NCI-H460 (cell line): ENCODE data around the gene GABRR1. TPM values are rescaled to one million over a fixed set of nuclear protein-coding genes. Genes with fewer than 3 reads are reported as not detected.

ENCODE experiments used
- DNase-seq: peaks from one replicate; pipeline ENCODE4 v3.0.0-alpha.2; 2016; ENCODE audit warnings: low read depth; ENCODE audit errors: extremely low read depth
- total RNA-seq: library from RNA; depleted of rRNA; stranded (reverse); fragments of >200 nt; shearing (Covaris generic); gene quantifications from 2 replicates; pipeline ENCODE4 v1.2.3, GENCODE V29; 2014

Gene GABRR1
- total RNA-seq, 1 experiment from 2014 or later: not detected

DNA sequence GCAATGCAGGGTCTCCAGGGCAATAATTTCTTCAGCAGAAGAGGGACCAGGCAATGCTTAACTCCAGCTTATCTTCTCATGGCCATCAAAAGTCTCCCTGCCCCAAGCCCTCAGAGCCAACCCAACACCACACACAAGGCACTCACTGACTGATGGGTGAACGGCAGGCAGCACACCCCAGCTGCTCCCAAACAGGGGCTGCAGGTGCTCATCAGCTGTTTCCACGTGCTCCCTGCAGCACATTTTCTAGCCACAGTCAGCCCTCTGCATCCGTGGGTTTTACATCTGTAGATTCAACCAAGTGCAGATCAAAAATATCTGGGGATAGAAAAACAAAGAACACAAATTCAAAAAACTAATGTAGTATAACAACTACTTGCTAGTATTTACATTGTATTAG is 4.0 kb upstream of the GABRR1 start:
- DNase-seq: no peak

DNA sequence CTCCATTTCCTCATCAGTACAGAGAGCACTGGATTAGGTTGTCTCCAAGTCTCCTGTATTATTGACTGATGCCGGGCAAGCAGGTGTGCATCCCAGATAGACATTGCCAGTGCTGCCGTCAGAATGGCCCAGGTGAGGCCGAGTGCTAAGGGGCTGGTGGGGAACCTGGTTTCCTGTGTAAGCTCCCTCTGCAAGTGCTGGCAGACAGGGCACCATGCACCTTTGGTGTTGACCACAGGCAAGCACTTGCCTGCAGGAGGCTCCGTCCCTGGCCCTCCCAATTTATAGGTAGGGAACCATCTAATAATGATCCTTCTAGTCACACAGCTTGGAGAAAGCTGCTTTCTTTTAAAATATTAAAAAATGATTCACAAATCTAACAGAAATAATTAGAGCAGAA is 747 bp downstream of the GABRR1 start:
- no peak for DNase-seq

DNA sequence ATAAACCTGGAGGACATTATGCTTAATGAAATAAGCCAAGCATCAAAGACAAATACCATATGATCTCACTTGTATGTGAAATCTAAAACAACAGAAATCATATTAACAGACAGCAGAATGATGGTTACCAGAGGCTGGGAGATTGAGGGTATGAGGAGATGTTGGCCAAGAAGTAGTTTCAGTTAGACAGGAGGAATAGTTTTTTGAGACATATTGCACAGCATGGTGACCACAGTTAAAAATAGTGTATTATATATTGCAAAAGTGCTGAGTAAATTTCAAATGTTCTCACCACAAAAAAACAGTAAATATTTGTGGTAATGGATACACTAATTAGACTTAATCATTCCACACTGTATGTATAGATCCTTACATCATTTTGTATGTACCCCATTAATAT is 1.8 kb downstream of the GABRR1 start:
- no peak for DNase-seq

DNA sequence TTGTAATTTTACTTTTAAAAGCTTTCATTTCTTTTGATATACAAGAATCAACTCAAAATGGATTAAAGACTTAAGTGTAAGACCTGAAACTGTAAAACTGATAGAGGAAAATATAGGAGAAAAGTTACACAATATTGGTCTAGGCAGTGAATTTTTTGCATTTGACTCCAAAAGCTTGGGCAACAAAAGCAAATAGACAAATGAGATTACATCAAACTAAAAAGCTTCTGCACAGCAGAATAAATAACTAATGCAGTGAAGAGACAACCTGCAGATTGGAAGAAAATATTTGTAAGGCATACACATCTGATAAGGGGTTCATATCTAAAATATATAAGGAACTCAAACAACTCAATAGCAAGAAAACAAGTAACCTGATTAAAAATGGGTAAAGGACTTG is 3.0 kb downstream of the GABRR1 start:
- DNase-seq: no peak

DNA sequence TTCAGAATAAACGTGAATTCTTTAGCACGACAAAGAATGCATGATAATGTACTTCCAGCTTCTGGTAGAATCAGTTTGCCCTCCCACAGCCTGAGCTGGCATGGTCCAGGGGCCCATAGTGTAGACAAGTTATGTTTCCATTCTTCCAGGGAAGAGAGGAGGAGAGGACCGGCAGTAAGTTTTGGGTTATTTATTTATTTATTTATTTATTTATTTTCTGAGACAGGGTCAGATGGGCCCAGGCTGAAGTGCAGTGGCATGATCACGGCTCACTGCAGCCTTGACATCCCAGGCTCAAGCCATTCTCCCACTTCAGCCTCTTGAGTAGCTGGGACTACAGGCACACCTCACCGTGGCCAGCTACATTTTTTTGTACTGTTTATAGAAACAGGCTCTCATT is 4.7 kb downstream of the GABRR1 start:
- DNase-seq: no peak

DNA sequence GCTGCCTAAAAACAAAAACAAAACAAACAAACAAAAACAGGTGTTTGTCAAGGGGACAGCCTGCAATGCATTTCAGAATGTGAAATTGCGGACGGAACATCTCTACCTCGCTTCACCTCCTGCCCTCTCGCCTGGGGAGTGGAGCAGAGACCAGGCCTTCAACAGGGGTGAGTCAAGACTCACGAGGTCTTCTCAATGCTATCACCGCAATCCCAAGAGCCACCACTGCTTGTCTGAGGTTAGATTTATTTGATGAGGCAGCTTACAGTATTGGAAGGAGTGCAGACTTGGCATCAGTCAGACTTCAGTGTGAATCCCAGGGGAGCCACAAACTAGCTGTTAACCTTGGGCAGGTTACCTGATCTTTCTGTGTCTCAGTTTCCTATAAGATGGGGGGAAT is 7.7 kb downstream of the GABRR1 start:
- no peak for DNase-seq

DNA sequence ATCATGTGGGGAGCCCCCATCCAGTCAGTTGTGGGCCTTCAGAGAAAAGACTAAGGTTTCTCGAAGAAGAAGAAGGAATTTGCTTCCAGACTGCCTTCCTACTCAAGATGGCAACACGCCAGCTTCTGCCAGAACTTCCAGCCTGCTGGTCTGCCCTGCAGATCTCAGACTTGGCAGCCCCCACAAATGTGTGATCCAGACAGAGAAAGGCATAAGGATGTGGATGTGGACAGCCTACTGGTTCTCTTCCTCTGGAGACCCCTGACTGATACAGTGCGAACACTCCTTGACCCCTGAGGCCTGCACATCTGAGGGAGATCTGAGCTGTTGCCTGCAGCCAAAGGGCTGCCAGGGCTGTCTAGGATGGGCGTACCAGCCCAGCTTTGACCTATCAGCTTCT is 8.6 kb downstream of the GABRR1 start:
- no peak for DNase-seq

DNA sequence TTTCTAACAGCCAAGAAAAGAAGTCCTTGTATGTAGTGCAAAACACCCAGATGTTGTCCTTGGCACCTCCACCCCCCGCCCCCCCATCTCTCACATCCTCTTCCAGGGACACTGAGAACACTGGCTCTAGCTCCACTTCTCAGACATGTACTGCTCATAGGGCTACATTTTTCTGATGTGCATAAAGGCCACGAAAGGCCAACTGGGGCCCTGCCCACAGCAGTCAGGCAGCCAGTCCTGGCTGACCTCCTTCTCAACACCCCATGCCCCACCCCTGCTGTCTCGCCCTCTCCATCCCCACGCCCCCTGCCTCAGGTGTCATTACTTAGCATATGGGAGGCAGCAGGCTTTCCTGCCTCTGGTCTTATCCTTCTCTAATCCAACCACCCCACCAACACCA is 11.3 kb downstream of the GABRR1 start:
- no peak for DNase-seq

DNA sequence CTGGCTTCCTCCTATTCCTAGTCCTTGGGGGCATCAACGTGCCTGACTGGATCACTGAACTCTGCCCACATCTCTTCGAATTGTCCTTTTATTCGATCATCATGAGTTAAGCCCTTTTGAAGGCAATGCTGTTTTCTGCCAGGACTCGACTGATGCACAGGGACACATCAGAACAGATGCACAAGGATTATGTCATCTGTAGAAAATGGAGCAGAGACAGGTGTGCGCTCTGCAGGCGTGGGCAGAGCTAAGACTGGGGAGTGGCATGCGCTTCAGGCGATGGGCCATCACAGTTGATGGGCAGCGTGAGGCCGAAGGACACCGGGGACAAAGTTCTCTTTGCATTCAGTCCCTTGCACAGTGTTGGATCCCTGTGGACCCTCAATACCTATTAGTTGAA is 13.1 kb downstream of the GABRR1 start:
- no peak for DNase-seq

DNA sequence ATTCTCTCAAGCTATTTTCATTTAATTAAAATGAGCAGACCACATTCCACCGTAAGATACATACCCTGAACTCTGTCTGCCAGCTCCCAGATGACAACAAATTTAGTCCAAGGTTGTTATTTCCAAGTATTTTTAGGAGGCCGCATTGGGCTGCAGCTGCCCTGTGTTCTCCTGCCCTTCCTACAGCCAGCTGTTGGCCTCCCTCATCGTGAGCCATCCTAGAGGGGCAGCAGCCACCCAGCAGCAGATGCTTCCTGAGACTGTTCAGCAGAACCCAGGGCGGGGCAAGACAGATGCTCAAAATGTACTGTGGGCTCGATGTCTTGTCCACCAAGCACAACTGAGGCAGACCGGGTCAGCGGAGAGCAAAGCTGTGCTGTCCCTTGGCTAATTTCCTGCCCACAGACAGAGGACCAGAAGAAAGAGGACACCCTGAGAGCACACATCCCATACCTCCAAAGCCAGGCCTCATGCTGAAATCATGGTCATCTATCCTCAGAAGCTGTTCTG is 16.4 kb downstream of the GABRR1 start:
- no peak for DNase-seq

DNA sequence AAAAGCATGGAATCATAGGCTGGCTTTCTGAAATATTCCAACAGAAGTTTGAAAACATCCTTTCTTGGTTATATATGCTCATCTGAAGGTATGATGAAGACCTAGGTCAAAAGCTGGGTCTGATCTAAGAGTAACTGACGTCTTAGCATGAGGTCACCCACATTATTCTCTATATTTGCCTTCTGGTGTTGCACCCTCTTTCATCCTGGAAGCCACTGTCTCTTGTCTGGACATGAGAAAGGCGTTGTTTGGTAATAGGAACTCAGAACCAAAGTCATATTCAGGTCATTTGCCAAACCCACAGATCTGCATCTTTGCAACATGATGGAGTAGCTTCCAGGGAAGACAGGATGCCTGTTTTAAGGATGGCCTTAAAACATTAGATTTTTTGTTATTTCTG is 17.6 kb downstream of the GABRR1 start:
- no peak for DNase-seq

DNA sequence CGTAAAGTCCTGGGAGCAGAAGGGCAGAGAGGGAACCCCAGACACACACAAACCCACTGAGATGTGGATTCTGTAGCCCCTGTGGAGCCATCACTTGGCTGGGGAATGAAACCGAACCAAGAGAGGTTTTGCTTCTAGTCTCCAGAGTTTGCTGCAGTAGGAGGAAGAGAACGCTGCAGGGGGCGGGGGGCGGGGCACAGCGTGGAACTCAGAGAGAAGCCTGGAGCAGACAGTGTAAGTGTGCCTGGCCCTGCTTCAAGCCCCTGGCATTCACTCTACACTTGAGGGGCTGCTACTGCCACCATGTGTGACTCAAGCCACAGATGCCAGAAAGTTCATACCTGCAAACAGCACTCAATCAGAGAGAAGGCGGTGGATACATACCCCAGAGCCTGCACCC is 18.9 kb downstream of the GABRR1 start:
- no peak for DNase-seq

DNA sequence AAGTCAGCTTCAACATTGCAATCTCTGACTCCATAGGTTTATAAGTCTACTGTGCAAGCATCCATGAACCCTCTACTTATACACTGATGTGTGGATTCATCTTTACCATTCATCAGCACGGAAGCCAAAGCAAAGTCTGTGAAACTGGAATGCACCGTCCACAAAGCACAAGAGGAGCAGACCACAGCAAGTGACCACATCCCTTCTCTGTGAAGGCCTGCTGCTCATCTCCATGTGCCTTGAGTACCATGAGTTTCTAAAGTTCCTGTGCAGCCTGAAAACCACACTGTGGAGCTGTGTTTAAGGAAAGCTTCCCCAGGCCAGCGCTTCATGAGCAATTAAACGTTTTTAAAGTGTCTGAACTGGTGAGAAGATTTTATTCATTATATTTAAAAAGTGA is 20.0 kb downstream of the GABRR1 start:
- DNase-seq: no peak

DNA sequence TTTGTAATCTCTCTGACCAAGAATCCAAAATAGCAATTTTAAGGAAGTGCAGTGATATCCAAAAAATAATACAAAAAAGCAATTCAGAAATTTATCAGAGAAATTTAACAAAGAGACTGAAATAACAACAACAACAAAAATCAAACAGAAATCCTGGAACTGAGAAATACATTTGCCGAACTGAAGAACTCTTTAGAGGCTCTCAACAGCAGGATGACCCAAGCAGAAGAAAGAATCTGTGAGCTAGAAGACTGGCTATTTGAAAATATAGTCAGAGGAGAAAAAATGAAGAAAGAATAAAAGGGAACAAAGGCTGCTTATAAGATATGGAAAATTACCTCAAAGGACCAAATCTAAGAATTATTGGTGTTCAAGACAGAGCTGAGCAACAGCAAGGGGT is 22.6 kb downstream of the GABRR1 start:
- no peak for DNase-seq

DNA sequence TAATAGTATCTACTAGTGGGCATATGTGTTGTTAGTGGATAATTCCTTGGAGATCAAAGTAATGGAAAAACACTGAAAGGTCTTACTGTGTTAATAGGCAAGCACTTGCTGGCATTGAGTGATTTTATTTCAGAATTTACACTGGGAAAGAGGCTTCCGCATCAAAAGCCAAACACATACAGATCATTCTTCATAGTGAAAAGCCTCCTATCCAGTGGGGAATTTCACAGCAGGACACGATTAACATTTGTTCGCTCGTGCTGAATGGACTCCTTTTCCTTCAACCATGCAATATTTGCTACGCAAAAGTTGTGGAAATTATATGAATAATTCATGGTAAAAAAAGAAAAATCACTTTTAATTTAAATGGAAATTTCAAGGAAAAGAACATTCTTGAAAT is 26.4 kb downstream of the GABRR1 start:
- no peak for DNase-seq

DNA sequence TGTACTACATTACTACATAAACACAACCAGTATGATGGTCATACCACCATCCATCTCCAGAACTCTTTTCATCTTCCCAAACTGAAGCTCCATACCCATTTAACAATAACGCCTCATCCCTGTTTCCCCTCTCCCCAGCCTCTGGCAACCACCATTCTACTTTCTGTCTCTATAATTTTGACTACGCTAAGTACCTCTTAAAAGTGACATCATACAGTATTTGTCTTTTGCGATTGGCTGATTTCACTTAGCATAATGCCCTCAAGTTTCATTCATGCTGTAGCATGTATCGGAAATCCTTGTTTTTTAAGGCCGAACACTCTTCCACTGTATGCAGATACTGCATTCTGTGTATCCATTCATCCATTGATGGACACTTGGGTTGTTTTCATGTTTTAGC is 29.7 kb downstream of the GABRR1 start:
- DNase-seq: no peak

DNA sequence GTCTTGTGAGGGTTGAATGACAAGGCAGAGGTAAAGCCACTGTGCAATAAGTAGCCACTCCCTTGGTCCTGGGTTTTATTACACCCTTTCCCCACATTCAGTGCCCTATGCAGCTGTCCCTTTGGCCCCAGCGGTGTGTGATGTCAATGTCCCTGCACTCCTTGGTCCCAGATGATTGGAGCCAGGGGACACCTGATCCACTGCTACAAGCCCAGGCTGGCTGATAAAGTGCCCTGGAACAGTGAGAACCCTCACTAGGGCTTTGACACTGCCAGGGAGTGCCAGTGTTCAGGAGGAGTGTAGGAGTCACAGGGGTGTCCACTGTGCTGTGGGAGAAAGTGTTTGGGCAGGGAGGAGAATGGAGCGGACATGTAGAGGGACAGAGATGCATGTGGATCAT is 30.4 kb downstream of the GABRR1 start:
- no peak for DNase-seq

DNA sequence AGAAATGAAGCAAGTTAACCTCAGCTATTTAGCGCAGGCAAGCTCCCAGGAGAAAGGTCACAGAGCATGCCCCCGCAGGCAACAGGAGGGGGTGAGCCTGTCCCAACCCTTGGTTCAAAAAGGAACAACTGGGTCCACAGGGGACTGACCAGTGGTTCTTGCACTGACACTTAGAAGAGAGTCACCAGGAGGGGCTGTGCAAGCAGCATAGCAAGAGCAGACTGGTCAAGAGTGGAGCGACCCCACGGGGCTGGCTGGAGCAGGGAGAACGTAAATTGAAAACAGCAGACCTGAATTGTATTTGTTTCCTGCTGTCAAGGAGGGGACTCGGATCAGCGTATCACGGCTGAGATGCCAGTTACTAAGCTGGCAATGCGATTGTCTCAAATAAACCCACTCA is 32.8 kb downstream of the GABRR1 start:
- DNase-seq: no peak

DNA sequence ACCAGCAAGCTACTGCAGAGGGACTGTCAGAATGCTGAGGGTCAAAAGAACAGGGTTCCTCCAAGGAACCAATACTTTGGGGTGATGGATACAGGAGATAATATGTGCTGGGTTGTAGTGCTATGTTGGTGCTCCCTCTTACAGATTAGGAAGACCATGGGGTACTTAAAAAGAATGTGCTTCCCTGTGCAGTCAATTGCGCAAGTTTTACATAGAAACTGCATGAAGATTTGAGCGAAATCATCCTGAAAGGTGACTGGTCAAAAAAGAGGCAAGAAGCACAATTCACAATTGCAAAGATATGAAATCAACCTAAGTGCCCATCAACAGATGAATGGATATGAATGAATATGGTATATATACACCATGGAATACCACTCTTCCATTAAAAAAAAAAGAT is 33.9 kb downstream of the GABRR1 start:
- no peak for DNase-seq

DNA sequence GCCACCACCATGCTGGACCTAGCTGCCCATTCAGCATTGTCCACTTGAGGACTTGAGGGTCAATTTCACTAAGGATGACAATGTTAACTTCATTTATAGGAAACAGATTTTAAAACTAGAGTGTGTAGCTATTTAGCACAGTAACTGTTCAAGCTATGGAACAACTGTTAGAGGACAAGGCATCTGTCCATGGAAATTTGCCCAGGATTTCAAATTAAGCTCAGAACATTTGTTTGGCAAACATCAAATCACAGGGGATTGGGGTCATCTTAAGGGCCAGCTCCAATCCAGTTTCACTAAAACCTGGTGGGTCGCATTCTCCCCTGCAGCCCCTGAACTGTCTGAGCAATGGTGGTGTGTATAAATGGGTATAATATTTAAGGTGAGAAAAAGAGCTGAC is 36.2 kb downstream of the GABRR1 start:
- no peak for DNase-seq

DNA sequence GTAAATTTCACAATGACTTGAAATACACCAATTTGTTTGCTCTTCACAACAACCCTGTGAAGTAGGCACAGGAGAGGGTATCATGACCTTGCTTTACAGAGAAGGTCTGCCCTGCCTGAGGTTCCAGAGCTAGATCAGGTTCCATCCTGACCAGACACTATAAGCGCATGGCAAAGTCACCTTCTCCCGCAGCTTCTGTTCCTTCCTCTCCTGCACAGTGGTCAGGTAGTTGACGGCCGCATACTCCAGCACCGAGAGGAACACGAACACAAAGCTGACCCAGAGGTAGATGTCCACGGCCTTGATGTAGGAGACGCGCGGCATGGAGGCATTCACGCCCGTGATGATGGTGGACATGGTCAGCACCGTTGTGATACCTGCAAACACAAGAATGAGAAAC is 37.0 kb downstream of the GABRR1 start:
- no peak for DNase-seq

DNA sequence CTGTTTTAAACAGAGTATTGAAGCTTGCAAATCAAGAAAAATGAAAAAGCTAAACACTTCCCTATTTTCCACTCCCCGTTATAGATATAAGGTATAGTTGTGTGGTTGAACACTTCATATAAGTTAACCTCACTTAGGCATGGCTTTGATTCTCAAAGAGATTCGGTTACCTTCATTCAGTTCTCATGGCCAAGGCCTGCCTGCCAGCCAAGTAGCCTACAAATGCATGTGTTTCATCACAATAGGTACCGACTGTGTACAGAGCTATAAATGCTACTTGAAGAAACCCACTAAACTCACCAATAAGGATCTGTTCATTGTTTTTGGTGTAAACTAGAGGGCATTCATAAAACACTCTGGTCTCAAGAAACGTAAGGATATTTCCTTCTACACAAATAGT is 43.5 kb downstream of the GABRR1 start:
- DNase-seq: no peak

DNA sequence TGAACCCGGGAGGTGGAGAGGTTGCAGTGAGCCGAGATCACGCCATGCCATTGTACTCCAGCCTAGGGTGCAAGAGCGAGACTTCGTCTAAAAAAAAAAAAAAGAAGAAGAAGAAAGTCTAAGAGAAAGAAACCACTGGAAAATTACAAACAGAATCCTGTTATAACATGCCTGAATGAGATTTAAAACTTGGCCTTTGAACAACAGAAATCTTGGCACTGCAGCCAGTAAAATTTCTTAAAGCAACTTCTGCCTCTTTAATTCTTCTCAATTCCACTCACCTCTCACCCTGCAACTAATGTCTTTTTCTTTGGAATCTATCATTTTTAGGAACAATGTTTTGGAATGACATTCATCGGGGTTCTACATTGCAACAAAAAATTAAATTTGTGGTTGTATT is 45.0 kb downstream of the GABRR1 start:
- no peak for DNase-seq

DNA sequence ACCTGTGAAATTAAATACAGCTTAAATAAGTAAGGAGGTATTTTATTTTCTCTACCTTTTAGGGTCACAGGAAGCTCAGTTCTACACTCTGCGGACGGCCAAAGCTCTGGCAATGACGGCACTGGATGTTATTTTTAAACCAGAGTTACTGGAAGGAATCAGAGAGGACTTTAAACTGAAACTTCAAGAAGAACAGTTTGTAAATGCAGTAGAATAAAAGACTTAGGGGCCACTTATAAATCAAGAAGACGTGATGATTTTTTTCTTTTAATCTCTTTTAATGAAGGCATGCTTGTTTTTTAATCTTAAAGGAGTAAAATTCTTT is 55.1 kb downstream of the GABRR1 start:
- DNase-seq: no peak
